Left colon (tissue), 2 donors: ENCODE data around the gene CTCFL. TPM values are rescaled to one million over a fixed set of nuclear protein-coding genes. Genes with fewer than 3 reads are reported as not detected.
"Not testable (repeated sequence)": the region's sequence is repeated elsewhere in the genome, so short reads cannot be mapped to it uniquely, and the experiment has no call there.

ENCODE experiments used
- ATAC-seq: fragments of 200-7000 bp; cut with Tn5 transposase; one replicate; pipeline ENCODE4 v1.9.1; 2020; ENCODE audit warnings: mild to moderate bottlenecking, moderate library complexity
- DNase-seq, 2 donors: peaks; one replicate each; pipeline ENCODE4 v3.0.0-alpha.2; 2020
- intact Hi-C, 2 donors: fragments of 100-400 bp; cut with DNase I in 1 of 2; cut with micrococcal nuclease in 1 of 2; formaldehyde crosslinking; loops; one replicate each; pipeline versions ENCODE4 v1.11.2 to v1.14.0; 2022; cut with DNase I, micrococcal nuclease
- total RNA-seq, 2 donors: library from RNA; stranded (reverse); fragmentation: NEBNext Ultra II Directional; extraction: Animal tissue kit (Norgen Biotek cat#: 25700); gene quantifications; one replicate each; pipeline ENCODE4 v1.2.1, GENCODE V29; 2021
- donor health status: DM: no; HTN: no; CAD: no.
- donor health status: DM: yes; HTN: yes; CAD: no.

The CTCFL gene
- total RNA-seq, 2 donors from 2014 or later, result not detected

DNA sequence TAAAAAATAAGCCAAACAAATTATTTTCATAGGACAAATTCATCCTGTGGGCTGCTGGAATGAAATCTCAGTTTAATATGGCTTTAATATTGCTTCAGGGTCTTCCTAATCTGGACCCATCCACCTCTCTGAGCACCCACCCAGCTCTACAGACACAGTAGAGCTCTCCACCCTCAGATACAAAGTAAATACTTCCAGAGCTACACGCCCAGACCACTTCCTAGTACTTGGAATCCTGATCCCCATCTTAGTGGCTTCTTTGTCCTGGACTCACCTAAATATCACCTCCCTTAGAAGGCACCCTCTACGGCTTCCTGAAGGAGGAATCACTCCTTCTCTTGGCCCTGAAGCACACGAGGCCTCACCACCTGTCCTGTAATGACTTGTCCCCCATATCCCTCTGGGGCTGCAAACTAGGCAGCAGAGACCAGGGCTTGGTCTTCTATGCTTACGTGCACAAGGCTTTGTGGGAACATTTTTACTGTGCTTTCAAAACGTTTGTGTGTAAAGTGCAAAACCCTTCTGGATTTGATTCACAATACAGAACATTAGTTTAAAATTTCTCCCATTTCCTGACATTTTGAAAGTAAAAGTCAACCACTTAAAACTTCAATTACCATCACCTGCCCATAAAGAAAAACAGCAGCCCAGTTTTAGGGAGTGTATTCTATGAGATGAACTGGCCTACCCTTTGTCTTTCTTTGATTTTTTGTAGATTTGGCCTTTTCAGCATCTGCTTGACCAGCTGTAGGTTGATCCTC, 2.4 kb downstream of the CTCFL start:
- intact Hi-C loops, result no loop called here
- DNase-seq, result no peak

DNA sequence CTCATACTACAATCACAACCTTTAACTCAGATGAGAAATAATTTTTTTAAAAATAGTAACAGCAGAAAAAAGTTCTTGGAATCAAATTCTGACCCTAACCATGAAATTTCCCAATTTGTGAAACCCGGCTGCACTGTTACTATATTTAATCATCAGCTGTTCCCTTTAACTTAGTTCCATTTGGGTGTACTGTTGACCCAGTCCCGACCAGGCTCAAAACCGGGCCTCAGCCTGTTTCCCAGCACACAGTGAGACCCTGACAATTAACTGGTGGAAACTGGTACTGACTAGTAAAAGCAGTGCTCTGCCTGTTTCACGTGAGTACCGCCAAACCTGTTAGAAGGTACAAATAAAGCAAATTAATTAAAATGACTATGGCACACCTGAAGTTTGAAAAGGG, 7.0 kb downstream of the CTCFL start:
- intact Hi-C loops, result loop anchor here (5.0 kb wide), 2 partner anchors 74 to 689 kb away; no protein-coding TSS in a partner anchor
- ATAC-seq (no peak), DNase-seq (no peak)

More for the DNA sequence above, 2.4 kb downstream of the CTCFL start:
- peak; percentile 78 for ATAC-seq

DNA sequence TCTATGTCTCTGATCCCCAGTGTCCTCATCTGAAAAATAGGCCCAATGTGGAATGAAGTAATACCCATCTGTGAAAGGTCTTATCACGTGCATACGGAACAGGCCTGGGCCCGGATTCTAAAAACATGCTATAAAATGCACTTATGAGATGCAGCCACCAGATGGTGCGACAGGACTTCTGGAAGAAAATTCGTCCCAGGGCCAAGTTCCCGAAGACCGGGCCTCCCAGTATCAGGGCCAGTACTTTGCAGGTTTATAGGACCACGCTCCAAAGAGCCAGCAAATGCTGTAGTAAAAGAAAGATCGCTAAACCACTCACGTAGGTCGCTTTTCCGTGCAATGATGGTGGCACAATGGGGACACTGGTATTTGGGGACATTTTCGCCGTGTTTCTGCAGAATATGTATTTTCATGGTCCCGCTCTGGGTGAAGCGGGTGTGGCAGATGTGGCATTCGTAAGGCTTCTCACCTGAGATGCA, 10.6 kb downstream of the CTCFL start:
- intact Hi-C loops, result loop anchor here in 1 of 2 donors (5.0 kb wide), 1 partner anchor 78 kb away; no protein-coding TSS in a partner anchor
- peak in 1 of 2 donors; percentile 77 for DNase-seq
- peak; percentile 79 for ATAC-seq

DNA sequence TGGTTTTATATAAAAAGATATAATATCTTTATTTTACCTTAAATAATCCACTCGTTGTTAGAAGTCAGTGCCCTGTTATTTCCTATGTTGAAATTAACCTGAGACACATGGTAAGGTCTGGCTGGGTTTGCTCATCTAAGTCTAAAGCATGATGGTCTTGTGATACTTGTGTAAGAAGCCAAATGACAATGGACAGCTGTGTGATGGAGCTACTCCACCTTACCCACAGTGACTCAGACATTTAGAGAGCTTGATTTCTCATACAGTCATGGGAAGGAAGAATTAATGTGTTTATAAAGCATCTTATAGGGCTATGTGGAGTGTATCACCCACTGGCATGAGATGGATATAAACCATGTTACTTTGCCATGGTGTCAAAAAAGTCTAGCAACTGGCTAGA, 11.7 kb downstream of the CTCFL start:
- no peak for DNase-seq
- intact Hi-C loops, result loop anchor here in 1 of 2 donors (5.0 kb wide), 1 partner anchor 79 kb away; no protein-coding TSS in a partner anchor
- no peak for ATAC-seq

DNA sequence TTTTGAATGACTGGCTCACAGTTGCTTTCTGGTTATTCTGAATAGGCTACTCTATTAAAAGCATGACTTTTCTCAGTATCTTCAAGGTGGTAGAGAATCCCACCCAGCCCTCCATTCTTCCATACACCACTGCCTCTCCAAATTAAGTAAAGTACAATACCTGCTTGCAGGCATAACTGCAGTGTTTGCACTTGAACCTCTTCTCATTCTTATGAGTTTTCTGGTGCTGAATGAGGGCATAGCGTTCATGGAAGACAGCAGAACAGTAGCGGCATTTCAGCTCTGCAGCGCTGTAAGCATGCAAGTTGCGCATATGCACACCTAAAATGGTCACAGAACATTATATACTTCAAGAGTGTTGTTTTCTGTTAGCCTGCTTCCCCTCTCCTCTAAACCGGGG, 12.5 kb downstream of the CTCFL start:
- no peak for DNase-seq
- intact Hi-C loops, result loop anchor here in 1 of 2 donors (5.0 kb wide), 1 partner anchor 80 kb away; no protein-coding TSS in a partner anchor
- ATAC-seq, result no peak

DNA sequence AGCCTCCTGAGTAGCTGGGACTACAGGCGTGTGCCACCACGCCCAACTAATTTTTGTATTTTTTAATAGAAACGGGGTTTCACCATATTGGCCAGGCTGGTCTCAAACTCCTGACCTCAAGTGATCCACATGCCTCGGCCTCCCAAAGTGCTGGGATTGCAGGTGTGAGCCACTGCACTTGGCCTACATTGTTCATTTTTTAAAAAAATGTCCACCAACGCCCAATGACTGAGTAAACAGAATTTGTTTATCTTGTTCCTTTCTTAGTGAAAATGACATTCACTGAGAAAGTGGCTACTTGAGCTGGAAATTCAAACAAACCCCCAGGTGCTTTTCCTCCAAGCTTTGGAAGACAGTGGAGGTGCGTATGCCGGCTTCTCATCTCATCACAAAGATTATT, 13.2 kb downstream of the CTCFL start:
- ATAC-seq, DNase-seq: not testable (repeated sequence)
- intact Hi-C loops, result loop anchor here in 1 of 2 donors (5.0 kb wide), 1 partner anchor 81 kb away; no protein-coding TSS in a partner anchor

DNA sequence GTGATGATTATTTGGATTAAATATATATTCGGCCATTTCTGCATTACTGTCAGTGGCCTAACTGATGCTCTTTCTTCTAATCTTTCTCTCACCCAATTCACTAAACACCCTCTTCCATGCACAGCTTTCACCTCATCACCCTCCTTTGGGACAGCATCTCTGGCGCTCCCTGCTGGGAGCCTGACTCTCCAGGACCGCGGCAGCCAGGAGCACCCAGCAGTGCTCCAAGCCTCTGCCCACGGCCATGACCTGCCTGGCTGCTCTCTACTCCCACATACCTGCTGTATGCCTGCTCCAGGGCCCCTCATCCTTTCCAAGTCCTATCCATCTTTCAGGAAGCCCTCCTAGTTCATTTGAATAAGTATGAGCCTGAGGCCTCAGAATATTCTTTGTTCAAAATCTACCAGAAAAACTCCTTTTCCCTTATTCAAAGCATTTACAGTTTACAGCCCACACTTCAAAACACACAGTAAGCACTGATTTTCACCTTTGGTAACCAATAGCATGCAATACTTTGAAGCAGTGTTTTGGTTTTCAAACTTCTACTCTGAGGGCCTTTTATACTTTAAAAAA, 15.2 kb downstream of the CTCFL start:
- intact Hi-C loops, result loop anchor here in 1 of 2 donors (5.0 kb wide), 1 partner anchor 83 kb away; no protein-coding TSS in a partner anchor
- DNase-seq (peak in 1 of 2 donors; percentile 65), ATAC-seq (peak; percentile 69)

DNA sequence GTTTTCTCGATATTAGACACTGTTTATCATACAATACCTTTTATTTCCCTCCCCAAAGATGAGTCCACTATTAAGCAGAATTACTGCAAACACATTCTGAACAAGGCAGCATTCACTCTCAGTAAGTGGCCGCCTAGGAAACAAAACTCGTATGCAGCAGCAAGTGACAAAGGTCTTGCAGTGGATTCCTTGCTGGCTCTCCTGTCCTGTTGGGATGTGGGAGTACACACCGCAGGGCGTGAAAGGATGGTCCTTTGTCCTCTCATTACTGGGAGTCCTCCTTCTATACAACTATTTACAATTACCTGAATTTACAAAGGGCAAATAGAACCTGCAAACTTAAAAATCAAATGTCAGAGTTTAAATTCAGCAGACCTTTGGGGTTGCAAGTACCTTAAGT, 16.1 kb downstream of the CTCFL start:
- no peak for DNase-seq
- peak; percentile 37 for ATAC-seq
- intact Hi-C loops, result no loop called here

DNA sequence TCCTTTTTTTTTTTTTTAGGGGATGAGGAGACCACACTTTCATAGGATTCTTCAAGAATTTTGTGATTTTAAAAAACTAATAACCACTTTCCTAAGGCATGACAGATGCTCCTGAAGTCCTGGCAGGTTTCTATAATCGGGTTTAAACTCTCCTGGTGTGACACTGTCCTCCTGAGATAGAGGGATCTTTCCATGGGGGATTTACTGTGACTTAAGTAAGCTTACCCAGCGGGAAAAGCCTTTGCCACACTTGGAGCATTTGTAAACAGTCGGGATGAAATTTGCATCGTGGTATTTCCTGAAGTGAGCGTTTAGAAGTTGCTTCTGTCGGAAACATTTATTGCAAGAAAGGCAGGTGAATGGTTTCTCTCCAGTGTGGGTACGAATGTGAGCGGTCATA, 16.6 kb downstream of the CTCFL start:
- peak; percentile 16 for ATAC-seq
- intact Hi-C loops, result no loop called here
- no peak for DNase-seq

DNA sequence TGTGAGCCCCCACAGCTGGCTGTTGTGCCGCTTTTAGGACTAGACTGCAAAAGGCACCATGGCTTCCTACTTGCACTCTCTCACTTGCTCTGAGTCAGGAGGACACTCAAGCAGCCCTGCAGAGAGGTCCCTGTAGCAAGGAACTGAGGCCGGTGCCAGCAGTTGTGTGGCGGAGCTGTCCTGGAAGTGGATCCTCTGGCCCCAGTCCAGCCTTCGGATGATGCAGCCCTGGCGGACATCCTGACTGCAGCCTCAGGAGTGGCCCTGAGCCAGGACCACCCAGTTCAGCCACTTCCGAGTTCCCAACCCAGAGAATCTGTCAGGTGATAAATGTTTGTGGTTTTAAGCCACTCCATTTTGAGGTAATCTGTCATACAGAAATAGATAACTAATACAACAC, 17.5 kb downstream of the CTCFL start:
- no peak for DNase-seq
- intact Hi-C loops, result no loop called here
- no peak for ATAC-seq

DNA sequence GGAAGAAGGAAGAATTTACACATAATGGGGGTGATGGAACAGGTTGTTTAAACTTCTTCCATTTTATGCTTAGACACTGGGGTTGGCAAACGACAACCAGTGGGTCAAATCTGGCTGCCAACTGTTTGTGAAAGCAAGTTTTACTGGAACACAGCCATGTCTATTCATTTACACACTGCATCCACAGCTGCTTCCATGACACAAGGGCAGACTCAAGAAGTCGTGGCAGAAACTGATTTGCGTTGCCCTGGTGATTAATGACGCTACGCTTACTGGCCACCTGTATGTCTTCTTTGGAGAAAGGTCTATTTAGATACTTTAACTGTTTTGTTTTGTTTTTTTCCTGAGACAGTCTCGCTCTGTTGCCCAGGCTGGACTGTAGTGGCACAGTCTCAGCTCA, 19.0 kb downstream of the CTCFL start:
- ATAC-seq (peak; percentile 20), DNase-seq (no peak)
- intact Hi-C loops, result no loop called here

DNA sequence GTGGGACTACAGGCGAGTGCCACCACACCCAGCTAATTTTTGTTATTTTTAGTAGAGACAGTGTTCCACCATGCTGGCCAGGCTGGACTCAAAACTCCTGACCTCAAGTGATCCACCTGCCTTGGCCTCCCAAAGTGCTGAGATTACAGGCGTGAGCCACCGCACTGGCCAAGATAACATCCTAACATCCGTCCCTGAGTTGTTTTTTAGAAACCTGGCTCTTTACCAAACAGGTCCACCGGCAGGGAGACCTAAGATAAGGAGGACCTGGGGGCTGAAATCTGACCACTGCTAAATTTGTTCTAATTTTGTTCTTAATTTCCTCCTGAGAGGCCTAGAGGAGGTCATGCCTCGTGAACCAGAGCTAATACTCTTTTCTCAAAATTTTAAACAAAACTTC, 20.5 kb downstream of the CTCFL start:
- intact Hi-C loops, result no loop called here
- DNase-seq (no peak), ATAC-seq (no peak)

DNA sequence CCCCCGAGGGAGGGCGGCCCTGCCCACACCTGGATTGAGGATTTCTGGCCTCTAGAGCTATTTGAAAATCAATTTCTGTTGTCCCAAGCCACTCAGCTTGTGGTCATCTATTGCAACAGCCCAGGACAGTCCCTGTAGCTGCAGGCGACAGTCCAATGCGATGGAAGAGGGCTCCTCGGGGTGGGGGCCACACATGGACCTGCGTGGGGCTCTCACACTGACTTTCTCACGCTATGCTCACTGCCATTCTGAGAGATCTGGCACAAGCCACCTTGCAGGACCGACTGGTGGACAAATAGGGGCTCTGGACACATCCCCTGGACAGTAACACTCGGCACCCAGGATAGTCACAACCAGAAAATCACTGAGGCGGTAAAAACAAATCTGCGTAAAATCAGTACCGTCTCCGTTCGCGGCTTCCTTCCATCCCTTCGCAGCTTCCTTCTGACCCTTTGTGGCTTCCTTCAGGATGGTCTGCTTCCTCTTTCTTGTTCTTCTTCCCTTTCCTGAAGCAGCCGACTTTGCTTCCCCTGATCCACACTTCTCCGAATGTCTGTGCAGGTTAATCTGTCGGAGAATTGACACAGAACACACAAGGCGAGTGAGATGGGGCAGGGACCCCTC, 21.8 kb downstream of the CTCFL start:
- intact Hi-C loops, result no loop called here
- no peak for DNase-seq
- ATAC-seq, result no peak

DNA sequence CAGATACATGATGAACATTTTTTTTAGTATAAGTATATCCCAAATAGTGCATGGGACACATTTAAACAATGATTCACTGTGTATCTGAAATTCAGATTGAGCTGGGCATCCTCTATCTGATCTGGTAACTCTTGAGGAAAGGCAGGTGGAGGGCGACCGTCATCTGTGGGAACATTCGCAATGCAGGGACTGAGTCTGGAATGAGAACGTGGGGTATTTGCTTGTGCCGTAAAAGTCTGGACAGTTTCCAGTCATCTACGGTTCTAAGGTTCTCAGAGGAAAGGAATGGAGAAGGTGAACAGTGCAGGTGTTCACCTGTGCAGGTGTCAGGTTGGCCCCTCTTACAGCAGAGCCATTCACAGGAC, 22.6 kb downstream of the CTCFL start:
- DNase-seq (no peak), ATAC-seq (no peak)
- intact Hi-C loops, result no loop called here

DNA sequence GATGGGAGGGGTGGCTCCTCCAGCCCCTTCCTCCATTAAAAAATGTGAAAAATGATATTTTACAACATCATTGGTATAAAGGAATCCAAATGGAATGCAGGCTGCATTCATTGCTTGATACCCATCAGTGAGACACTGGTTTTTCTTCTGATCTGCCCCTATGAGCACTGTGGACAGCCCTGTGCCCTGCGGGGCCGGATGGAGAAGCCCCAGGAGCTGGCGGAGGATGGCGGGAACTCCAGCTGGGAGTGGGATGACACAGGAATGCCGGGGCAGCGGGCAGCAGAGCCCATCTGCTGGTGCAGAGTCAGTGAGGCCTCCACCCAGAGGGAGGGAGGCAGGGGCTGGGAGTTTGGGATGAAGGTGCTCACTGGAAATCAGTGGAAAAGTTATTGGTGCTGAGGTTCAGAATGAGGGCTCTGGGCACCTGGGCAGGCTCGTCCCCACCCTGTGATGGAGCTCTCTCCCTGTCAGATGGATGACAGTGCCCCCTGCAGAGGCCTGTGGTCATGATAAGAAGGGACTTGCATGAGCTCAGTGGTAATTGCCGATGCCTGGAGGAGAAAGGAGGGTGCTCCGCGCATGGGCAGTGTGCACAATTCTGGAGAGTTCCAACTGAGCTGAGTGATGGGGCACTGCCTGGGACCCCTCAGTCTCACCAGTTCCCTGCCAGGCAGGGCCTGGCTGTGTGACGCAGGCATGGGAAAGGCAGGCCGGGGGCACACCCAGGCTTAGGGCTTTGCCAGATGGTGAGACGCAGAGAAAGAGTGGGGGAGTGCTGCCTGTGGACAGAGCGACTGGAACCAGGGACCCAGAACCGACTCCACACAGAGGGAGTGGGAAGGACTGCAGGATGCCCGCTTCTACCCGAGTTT, 23.2 kb downstream of the CTCFL start:
- intact Hi-C loops, result no loop called here
- DNase-seq (no peak), ATAC-seq (no peak)

DNA sequence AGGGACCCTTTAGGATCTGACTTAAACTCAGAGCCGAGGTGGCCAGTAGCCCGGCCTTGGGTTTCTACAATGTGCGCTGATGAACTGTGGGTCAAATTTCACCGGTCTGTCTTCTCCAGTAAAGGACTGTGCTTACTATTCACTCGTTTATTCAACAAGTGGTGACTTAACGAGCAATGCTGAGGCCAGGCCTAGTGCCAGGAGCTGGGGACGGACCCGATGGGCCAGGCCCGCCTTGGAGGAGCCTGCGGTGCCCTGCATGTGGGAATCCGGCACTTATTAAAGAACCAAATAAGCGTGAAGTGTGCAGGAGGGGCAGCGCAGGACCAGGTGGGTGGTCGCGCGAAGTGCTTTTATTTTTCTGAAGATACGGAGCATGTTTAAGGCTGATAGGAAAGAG, 24.0 kb downstream of the CTCFL start:
- intact Hi-C loops, result no loop called here

DNA sequence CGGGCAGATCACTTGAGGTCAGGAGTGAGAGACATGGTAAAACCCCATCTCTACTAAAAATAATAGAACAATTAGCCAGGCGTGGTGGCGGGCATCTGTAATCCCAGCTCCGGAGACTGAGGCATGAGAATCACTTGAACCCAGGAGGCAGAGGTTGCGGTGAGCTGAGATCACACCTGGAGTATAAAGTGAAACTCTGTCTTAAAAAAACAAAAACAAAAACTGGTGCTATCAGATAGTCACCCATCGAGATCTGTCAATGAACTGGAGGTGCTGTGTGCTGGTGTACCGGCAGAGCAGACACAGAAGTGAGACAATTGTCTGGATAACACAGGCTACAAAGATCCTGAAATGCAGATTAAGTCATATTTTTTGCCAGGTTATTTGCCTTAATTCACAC, 24.7 kb downstream of the CTCFL start:
- intact Hi-C loops, result no loop called here
- ATAC-seq (no peak), DNase-seq (no peak)

More for the DNA sequence above, 24.0 kb downstream of the CTCFL start:
- DNase-seq, result no peak
- ATAC-seq, result no peak

DNA sequence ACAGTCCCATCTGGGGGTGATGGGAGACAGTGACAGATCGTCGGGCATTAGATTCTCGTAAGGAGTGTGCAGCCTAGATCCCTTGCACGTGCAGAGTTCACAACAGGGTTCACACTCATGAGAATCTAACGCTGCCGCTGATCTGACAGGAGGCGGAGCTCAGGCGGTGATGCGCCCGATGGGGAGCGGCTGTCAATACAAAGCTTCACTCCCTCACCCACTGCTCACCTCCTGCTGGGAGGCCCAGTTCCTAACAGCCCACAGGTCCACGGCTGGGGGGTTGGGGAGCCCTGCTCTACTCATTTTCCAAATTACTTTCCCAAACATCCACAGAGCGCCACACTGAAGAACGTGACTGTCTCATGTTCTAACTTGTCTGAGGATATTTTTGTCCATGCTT, 25.3 kb downstream of the CTCFL start:
- intact Hi-C loops, result loop anchor here in 1 of 2 donors (10.0 kb wide), 1 partner anchor 65 kb away; no protein-coding TSS in a partner anchor
- DNase-seq, result no peak
- ATAC-seq, result peak; percentile 36
